PFSK-1 (cell line): ENCODE results near the gene ADAMTS17.

ENCODE experiments used
- POLR2AphosphoS5 ChIP-seq: IDR thresholded peaks from 2 replicates; pipeline ENCODE4 v1.6.1; 2012; ENCODE audit warnings: low read depth, mild to moderate bottlenecking, control low read depth, low read length, moderate library complexity
- TAF1 ChIP-seq: IDR thresholded peaks from 2 replicates; pipeline ENCODE4 v1.6.1; 2012; ENCODE audit warnings: low read length, control low read depth, borderline replicate concordance; ENCODE audit not compliant: insufficient read depth
- TF ChIP-seq, protein P1 (sequence below), 2 experiments: IDR thresholded peaks; 2 replicates each; pipeline versions ENCODE4 v1.6.1 to v1.8.0; 2011 to 2012; ENCODE audit warnings: low read depth in 2 of 2, low read length in 2 of 2, control low read depth in 1 of 2, inconsistent platforms in 1 of 2, mild to moderate bottlenecking in 1 of 2, moderate library complexity in 1 of 2; ENCODE audit not compliant: insufficient read depth in 1 of 2

DNA sequence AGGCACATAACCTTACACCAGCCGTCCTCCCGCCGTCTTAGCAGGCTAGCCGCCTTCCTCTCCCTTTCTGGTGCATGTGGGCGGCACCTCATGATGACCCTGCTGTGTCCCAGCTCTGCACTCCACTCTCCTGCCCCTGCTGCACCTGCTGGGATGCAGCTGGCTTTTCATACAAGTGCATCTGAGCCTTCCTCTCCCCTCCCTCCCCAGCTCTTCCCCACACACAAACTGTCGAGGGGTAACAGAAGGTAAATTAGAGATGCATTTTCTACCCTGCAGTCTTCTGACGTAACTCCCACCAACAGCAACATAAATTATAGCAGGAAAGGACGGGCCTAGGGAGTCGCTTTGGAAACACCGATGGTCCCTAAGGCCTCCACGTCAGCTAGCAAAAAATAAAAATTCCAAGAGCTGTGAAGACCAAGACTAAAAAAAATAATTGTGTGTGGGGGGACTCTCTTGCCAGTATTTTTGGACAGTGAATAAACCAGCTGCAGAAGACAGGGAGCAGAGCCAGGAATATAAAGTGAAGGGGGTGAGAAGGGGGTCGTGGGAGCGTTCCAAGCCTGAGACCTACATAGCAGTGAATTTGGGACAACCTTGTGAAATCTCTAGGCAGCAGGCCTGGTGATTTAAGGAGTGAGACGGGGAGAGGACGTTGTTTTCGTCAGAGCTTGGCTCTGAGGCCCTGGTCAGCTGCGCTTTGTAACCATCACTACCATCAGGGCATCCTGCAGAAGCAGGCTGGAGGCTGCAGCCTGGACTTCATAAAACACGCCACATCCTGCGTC is 216.2 kb downstream of the ADAMTS17 start:
- TF ChIP-seq, protein P1, sequence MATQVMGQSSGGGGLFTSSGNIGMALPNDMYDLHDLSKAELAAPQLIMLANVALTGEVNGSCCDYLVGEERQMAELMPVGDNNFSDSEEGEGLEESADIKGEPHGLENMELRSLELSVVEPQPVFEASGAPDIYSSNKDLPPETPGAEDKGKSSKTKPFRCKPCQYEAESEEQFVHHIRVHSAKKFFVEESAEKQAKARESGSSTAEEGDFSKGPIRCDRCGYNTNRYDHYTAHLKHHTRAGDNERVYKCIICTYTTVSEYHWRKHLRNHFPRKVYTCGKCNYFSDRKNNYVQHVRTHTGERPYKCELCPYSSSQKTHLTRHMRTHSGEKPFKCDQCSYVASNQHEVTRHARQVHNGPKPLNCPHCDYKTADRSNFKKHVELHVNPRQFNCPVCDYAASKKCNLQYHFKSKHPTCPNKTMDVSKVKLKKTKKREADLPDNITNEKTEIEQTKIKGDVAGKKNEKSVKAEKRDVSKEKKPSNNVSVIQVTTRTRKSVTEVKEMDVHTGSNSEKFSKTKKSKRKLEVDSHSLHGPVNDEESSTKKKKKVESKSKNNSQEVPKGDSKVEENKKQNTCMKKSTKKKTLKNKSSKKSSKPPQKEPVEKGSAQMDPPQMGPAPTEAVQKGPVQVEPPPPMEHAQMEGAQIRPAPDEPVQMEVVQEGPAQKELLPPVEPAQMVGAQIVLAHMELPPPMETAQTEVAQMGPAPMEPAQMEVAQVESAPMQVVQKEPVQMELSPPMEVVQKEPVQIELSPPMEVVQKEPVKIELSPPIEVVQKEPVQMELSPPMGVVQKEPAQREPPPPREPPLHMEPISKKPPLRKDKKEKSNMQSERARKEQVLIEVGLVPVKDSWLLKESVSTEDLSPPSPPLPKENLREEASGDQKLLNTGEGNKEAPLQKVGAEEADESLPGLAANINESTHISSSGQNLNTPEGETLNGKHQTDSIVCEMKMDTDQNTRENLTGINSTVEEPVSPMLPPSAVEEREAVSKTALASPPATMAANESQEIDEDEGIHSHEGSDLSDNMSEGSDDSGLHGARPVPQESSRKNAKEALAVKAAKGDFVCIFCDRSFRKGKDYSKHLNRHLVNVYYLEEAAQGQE (IDR thresholded peaks at IDR 0.05; ENCODE audit: insufficient read depth in 1 of 2, low read depth in 2 of 2, low read length in 2 of 2), result no peak
- TF ChIP-seq TAF1, result no peak
- no peak for TF ChIP-seq POLR2AphosphoS5
